HG03095 (cell line): ENCODE data around the gene GJD3.

ENCODE experiments used
- ATAC-seq: cut with Tn5 transposase; IDR thresholded peaks from one replicate; pipeline ENCODE4 v1.9.1; 2021; ENCODE audit warnings: moderate library complexity; ENCODE audit not compliant: unreplicated experiment

Gene GJD3

DNA sequence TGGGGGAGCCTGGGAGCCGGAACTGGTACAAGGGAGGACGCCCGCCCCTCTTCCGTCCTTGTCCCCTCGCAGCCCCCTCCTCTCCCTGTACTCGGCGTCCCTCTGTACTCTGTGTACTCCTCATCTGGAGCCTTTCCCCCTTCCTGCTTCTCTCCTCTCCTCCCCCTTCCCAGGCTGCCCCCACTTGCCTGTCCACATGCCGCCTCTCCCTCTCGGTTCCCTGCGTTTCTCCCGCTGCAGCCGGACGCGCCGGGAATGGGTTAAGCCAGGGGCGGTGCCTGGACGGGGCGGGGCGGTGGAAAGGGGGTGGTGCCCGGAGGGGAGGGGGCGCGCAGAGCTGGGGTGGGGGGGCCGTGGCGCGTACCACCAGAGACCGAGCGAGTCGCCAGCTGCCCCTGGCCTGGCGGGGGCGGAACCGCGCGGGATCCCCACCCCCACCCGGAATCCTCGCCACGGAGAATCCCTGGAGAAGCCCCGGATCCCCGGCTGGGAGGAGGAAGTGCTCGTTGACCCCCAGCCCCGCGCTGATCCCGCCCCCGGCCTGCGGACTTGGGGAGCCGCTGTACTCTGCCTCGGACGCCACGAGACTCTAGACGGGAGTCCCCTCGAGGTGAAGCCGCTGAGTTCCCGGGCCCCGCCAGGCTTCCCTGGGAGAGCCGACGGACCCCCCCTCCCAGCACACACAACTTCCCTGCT lies 22.6 kb downstream of the GJD3 start:
- ATAC-seq = no peak

GRCh38 chr17:40340880-40341807 lies 23.4 kb downstream of the GJD3 start:
- ATAC-seq = peak; percentile 54

GRCh38 chr17:40340327-40340726 lies 24.2 kb downstream of the GJD3 start:
- ATAC-seq = no peak

DNA sequence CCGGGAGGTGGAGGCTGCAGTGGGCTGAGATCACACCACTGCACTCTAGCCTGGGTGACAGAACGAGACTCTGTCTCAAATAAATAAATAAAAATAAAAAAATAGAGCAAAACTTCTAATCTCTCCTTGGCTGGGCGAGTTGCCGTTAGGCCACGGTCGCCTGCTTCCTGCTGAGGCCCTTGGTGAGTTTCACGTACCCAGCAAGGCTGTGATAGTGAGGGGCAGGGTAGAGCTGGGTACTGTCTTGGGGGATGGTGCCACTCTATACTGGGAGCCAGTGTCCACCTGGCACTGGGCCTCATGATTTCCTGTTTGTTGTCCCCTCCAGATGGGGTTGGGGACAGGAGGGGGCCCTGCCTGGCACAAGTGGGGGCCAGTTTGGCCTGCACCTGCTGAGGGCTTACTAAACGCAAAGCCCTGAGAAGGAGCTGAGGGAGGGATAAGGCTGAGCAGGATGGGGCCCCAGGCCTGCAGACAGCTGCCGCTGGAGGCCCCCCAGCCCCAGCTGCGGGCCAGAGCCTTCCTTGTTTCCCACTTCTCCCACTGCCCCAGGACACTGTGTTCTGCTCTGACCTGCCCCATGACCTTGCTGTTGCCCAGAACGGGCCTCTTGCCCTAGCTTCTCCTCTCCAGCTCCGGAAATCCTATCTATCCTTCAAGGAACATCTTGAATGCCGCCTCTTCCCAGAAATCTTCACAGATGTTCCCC lies 25.4 kb downstream of the GJD3 start:
- no peak for ATAC-seq

DNA sequence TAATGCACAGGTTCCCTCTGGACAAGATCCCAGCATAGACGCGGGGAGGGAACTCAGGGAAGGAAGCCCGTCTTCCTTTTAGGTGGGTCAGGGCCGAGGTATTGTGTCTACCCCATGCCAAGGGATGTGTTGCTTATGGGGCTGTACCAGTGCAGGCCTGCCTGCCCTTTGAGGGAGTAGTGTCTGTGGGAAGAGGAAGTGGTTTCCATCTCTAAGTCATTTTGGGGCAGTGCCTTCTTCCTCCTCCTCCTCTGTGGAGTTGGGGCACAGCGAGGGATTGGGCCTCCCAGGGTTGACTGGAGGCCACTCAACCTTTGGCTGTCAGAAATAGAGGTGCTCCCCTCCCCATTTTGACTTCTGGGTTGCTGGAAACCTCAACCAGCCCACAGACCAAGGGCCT lies 26.5 kb downstream of the GJD3 start:
- no peak for ATAC-seq

DNA sequence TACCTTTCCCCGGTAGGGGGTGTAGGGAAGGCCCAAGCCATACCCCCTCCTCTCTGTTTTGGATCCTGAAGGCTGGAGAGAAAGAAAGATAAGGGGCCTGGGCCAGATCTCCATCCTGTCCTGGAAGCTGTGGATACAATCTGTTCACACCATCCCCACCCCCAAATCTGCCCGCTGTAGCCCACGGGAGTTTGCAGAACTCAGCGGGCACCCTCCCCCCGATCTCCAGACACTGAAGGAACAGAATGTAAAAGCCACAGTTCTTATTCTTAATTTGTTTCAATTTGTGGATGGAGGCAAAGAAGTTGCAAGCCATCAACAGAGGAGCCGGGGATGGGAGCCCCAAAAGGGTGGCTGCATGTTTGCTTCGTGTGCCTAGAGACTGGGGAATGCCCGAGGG lies 27.2 kb downstream of the GJD3 start:
- no peak for ATAC-seq

GRCh38 chr17:40335620-40336019 lies 28.9 kb downstream of the GJD3 start:
- ATAC-seq = no peak

DNA sequence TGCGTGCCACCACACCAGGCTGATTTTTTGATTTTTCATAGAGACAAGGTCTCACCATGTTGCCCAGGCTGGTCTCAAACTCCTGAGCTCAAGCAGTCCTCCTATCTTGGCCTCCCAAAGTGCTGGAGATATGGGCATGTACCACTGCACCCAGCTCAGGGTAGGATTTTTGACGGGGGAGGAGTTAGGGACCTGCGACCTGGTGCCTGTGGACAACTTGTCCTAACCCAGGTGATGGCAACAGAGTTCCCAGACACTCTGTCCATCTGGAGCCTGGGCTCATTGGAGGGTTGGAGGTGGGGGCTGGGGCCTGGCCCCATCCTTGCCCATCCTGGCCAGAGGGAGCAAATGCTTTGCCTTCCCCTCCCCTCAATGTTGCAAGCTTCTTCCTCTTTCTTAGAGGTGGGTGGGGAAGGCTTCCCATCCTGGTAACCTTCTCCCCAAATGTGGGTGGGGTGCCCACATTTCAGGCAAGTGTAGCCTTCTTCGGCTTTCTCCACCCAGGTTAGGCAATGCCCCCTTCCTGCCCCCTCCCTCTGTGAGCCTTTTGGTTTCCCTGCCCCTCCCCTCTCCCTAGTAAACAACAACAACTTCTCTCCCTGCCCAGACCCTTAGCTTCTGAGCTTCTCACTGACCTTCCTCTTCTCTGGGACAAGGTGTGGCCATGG lies 30.6 kb downstream of the GJD3 start:
- no peak for ATAC-seq

DNA sequence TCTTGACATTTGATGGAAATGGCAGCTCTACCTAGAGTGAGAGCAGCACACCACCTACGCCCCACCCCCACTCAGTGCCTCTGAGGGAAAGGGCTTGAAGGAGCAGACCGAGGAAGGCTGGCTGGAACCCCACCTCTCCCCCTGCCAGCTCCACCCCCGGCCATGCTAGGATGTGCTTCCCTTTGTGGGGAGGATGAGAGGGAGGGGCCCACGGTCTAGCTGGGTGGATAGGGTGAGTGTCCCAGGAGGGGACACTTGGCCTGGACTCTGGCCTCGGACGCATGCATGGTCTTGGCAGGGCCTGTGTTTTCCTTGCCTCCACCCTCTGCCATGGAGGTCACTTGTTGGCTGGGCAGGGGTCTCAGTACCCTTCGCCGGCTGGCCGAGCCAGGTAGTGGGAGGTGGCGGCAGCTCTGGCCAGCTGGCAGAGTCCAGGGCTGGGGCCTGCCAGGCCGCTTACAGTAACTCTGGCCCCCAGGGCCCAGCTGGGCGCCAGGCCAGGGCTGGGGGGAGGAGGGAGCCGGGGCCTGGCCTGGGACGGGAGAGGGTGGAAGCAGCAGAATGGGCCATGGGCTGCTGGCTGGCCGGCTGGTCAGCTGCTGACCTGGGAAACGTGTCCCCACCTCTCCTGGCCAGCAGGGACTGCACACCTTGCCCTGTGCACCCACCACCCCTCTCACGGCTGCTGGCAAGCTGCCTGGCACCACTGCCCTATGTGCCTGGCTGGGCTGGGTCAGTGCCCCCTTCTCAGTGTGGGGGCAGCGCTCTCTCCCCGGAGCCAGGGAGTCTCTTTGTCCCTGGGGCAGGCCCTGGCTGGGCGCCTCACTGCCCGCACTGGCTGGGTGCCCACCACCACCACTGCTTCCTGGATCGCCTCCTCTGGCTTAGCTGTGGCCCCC lies 32.5 kb downstream of the GJD3 start:
- ATAC-seq = no peak

- no peak for ATAC-seq
These were observed 33.6 kb downstream of the GJD3 start for GRCh38 chr17:40330850-40331470.

GRCh38 chr17:40329839-40330794 lies 34.4 kb downstream of the GJD3 start:
- no peak for ATAC-seq

DNA sequence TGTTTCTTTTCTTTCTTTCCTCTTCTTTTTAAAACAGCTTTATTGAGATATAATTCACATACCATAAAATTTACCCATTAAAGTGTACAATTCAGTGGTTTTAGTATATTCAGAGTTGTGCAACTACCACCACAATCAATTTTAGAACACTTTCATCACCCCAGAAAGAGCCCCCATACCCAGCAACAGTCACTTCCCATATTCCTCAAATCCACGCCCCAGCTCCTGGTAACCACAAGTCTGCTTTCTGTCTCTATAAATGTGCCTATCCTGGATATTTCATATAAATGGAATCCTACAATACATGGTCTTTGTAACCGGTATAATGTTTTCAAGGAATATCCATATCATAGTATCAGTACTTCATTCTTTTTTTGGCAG lies 36.2 kb downstream of the GJD3 start:
- ATAC-seq = no peak

GRCh38 chr17:40327735-40328385 lies 36.7 kb downstream of the GJD3 start:
- no peak for ATAC-seq

- ATAC-seq = no peak
These were observed 37.2 kb downstream of the GJD3 start for GRCh38 chr17:40327244-40327729.

DNA sequence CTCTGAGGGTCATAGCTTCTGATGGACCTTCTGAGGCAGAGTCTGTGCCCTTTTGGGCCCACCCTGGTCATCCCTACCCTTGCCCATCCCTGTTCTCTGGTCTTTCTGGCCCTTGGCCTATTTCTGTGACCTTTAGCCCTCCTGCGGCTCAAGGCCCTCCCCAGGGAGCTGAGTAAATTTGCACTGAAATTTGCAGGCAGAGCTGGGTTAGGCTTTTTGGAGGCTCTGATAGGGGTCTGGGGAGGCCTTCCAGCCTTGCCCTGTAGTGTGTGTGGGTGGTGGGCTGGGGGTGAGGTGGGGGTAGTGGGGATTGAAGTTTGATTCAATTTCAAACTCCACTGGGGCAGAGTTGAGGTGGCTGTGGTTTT lies 37.7 kb downstream of the GJD3 start:
- no peak for ATAC-seq

DNA sequence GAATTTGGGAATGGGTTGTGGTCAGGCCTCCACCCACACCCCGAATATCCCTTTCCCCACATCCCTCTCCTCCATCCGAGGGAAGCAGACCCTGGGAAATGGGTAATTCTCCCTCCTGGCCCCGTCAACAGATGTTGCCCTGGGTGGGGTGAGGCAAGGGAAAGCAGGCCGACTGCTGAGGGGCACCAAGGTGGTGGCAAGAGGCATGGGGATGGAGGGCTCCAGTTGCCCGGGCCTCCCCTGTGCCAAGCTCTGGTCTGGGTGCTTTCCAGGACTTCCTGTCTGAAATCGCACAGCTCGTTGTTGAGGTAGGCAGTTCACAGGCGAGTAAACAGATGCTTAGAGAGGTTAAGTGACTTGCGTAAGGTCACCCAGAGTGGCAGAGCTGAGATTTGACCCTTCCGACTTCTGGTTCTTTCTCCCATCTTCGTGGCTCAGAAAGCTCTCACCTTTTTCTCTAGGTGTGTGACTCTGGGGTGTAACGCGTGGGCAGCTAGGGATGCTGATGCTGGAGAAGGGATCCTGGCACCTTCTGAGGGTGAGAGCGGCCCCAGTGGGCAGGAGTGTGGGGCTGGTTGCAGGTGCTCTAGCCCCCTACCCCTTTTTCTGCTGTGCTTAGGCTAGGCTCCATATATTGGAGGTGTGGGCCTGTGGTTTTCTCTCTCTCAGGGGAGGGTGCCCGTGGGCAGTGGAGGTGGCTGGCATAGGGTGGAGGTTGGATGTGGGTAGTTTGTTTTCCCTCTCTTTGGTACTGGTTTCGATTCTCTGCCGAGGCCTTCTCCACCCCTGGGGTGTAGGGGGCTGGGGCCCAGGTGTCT lies 38.3 kb downstream of the GJD3 start:
- ATAC-seq = no peak
